SH-SY5Y (cell line): ENCODE data around the gene ST3GAL3.

Source experiments
- GATA2 ChIP-seq: IDR thresholded peaks from 2 replicates; pipeline ENCODE4 v1.6.1; 2011; ENCODE audit warnings: mild to moderate bottlenecking, low read depth, low read length
- GATA3 ChIP-seq: IDR thresholded peaks from 2 replicates; pipeline ENCODE4 v1.6.1; 2011; ENCODE audit warnings: low read depth, mild to moderate bottlenecking, low read length, moderate library complexity

- TF ChIP-seq GATA2: no peak
- TF ChIP-seq GATA3: no peak
Measured at GRCh38 chr1:43711524-43712386, 4.4 kb downstream of the ST3GAL3 start.
